Stimulated activated CD8-positive, alpha-beta memory T cell treated with anti-CD3 and anti-CD28 coated beads, Interleukin-2, amount 100 ng/mL, for 48 hours (primary cell): Measurements from ENCODE around the gene LEUTX.
"Not testable (repeated sequence)": the region's sequence is repeated elsewhere in the genome, so short reads cannot be mapped to it uniquely, and the experiment has no call there.

ENCODE experiments used
- DNase-seq, 2 donors: peaks; one replicate each; pipeline ENCODE4 v3.0.0-alpha.2; 2020; ENCODE audit warnings: low read depth in 2 of 2

The LEUTX gene

GRCh38 chr19:39778763-39779162 is at the start of gene LEUTX:
TSS of gene LEUTX (plus strand) at chr19:39778854. CDS start at chr19:39778921, 67 bp downstream.
- DNase-seq, result peak in 1 of 2 donors; percentile 11

GRCh38 chr19:39729594-39729993 is 49.1 kb upstream of the LEUTX start:
- no peak for DNase-seq

GRCh38 chr19:39731685-39732084 is 47.0 kb upstream of the LEUTX start:
- no peak for DNase-seq

GRCh38 chr19:39733841-39734240 is 44.8 kb upstream of the LEUTX start:
- DNase-seq, result no peak

GRCh38 chr19:39735688-39736087 is 43.0 kb upstream of the LEUTX start:
- DNase-seq, result no peak

GRCh38 chr19:39736088-39736487 is 42.6 kb upstream of the LEUTX start:
- DNase-seq, result no peak

GRCh38 chr19:39737351-39737750 is 41.3 kb upstream of the LEUTX start:
- DNase-seq, result no peak

GRCh38 chr19:39737891-39738290 is 40.8 kb upstream of the LEUTX start, which contains the start of gene CLC:
TSS of gene CLC (minus strand) at chr19:39738029. CDS start at chr19:39737952, 77 bp downstream.
- DNase-seq, result no peak

GRCh38 chr19:39738814-39739213 is 39.8 kb upstream of the LEUTX start:
- DNase-seq, result no peak

GRCh38 chr19:39740395-39740794 is 38.3 kb upstream of the LEUTX start:
- DNase-seq, result no peak

- no peak for DNase-seq
Observed at GRCh38 chr19:39745643-39746042, 33.0 kb upstream of the LEUTX start.

- no peak for DNase-seq
Observed at GRCh38 chr19:39746836-39747529, 31.7 kb upstream of the LEUTX start.

GRCh38 chr19:39749981-39750380 is 28.7 kb upstream of the LEUTX start:
- no peak for DNase-seq

- DNase-seq, result no peak
Observed at GRCh38 chr19:39752390-39752789, 26.3 kb upstream of the LEUTX start.

- DNase-seq, result no peak
Observed at GRCh38 chr19:39752795-39753194, 25.9 kb upstream of the LEUTX start.

GRCh38 chr19:39754544-39754943 is 24.1 kb upstream of the LEUTX start:
- no peak for DNase-seq

GRCh38 chr19:39754971-39755370 is 23.7 kb upstream of the LEUTX start:
- no peak for DNase-seq

GRCh38 chr19:39759457-39760184 is 19.0 kb upstream of the LEUTX start:
- no peak for DNase-seq

- DNase-seq, result not testable (repeated sequence)
Observed at GRCh38 chr19:39761851-39762250, 16.8 kb upstream of the LEUTX start.

GRCh38 chr19:39765091-39766076 is 13.3 kb upstream of the LEUTX start:
- peak in 1 of 2 donors; percentile 16 for DNase-seq

GRCh38 chr19:39768334-39768733 is 10.3 kb upstream of the LEUTX start:
- no peak for DNase-seq

- DNase-seq, result no peak
Observed at GRCh38 chr19:39768786-39769185, 9.9 kb upstream of the LEUTX start.
